B cell (primary cell): ENCODE data around the gene LRIG1. TPM values are rescaled to one million over a fixed set of nuclear protein-coding genes. Genes with fewer than 3 reads are reported as not detected.

Experiments used
- ATAC-seq: fragments of 200-7000 bp; cut with Tn5 transposase; one replicate; pipeline ENCODE4 v1.10.0; 2021; ENCODE audit warnings: low read depth, mild to moderate bottlenecking, moderate number of reproducible peaks, moderate library complexity
- CTCF ChIA-PET: fragments of 350-600 bp; sonication (Branson Sonifier 250); formaldehyde crosslinking; loops from one replicate; lab custom pipeline; 2021; ENCODE audit warnings: antibody characterized with exemption, inconsistent platforms; lab: Charles Lee
- POLR2A ChIA-PET: fragments of 350-600 bp; sonication (Branson Sonifier 250); formaldehyde crosslinking; loops from one replicate; lab custom pipeline; 2021; ENCODE audit warnings: antibody characterized with exemption; lab: Charles Lee
- DNase-seq: peaks from one replicate; pipeline ENCODE4 v3.0.0; 2013
- H2AFZ ChIP-seq: 2 replicates; pipeline ENCODE4 v1.6.1; 2012; ENCODE audit warnings: mild to moderate bottlenecking, low read depth, low read length; ENCODE audit not compliant: insufficient read depth, poor library complexity, severe bottlenecking
- H3K27ac ChIP-seq, 2 donors: 1 replicate in 1 of 2; 2 replicates in 1 of 2; pipeline ENCODE4 v1.5.1; 2012 to 2013; ENCODE audit warnings: low read length in 2 of 2, mild to moderate bottlenecking in 2 of 2, moderate library complexity in 1 of 2
- H3K27me3 ChIP-seq, 4 experiments: fragments of 200-600 bp in 1 of 4; sonication (generic) in 1 of 4; replicated peaks in 1 of 4; 1 replicate in 2 of 4; 2 replicates in 2 of 4; pipeline versions ENCODE4 v1.6.1 to v1.7.0; 2013 to 2016; ENCODE audit warnings: low read length in 3 of 4, mild to moderate bottlenecking in 2 of 4, mixed read lengths in 1 of 4, moderate library complexity in 1 of 4; ENCODE audit not compliant: insufficient read depth in 4 of 4, control insufficient read depth in 3 of 4; ENCODE audit errors: control extremely low read depth in 1 of 4
- H3K36me3 ChIP-seq, 2 experiments: replicated peaks in 1 of 2; 1 replicate in 1 of 2; 2 replicates in 1 of 2; pipeline versions ENCODE4 v1.6.1 to v1.7.1; 2013; ENCODE audit warnings: low read length in 1 of 2; ENCODE audit not compliant: insufficient read depth in 2 of 2, control insufficient read depth in 1 of 2; ENCODE audit errors: control extremely low read depth in 1 of 2, extremely low read depth in 1 of 2
- H3K4me1 ChIP-seq, 2 donors: fragments of 200-600 bp in 1 of 2; sonication (generic) in 1 of 2; 1 replicate in 1 of 2; 2 replicates in 1 of 2; pipeline versions ENCODE4 v1.5.1 to v1.6.1; 2013 to 2017; ENCODE audit warnings: low read length in 2 of 2; ENCODE audit not compliant: control insufficient read depth in 2 of 2, insufficient read depth in 2 of 2
- H3K4me2 ChIP-seq: replicated peaks from 2 replicates; pipeline ENCODE3; 2012; ENCODE audit warnings: mild to moderate bottlenecking, low read depth, low read length; ENCODE audit not compliant: poor library complexity, severe bottlenecking
- H3K4me3 ChIP-seq, 5 experiments: fragments of 200-600 bp in 1 of 5; sonication (generic) in 1 of 5; 1 replicate in 3 of 5; 2 replicates in 2 of 5; pipeline versions ENCODE4 v1.5.1 to v1.7.0; 2011 to 2016; ENCODE audit warnings: low read length in 4 of 5, mild to moderate bottlenecking in 4 of 5, low read depth in 2 of 5, control low read depth in 1 of 5, moderate library complexity in 1 of 5; ENCODE audit not compliant: insufficient read depth in 1 of 5; ENCODE audit errors: control extremely low read depth in 1 of 5, extremely low read depth in 1 of 5
- H3K79me2 ChIP-seq: fragments of 200-600 bp; sonication (generic); one replicate; pipeline ENCODE4 v1.6.0; 2016; ENCODE audit warnings: low read length; ENCODE audit not compliant: control insufficient read depth, insufficient read depth
- H3K9ac ChIP-seq: fragments of 200-600 bp; sonication (generic); 2 replicates; pipeline ENCODE4 v1.6.1; 2017; ENCODE audit warnings: mild to moderate bottlenecking, low read length, moderate library complexity
- H3K9me3 ChIP-seq, 3 donors: one replicate each; pipeline versions ENCODE4 v1.6.1 to v1.7.1; 2013; ENCODE audit warnings: low read length in 2 of 3; ENCODE audit not compliant: control insufficient read depth in 2 of 3, insufficient read depth in 1 of 3; ENCODE audit errors: control extremely low read depth in 1 of 3
- H4K20me1 ChIP-seq: 2 replicates; pipeline ENCODE4 v1.6.0; 2012; ENCODE audit warnings: mild to moderate bottlenecking, low read length; ENCODE audit not compliant: insufficient read depth, control insufficient read depth, poor library complexity, severe bottlenecking
- H3K27ac Mint-ChIP-seq: one replicate; pipeline ENCODE4 v1.8.0; 2021; ENCODE audit warnings: mixed read lengths
- H3K27me3 Mint-ChIP-seq: one replicate; pipeline ENCODE4 v1.8.0; 2021; ENCODE audit warnings: mixed read lengths
- H3K4me1 Mint-ChIP-seq: one replicate; pipeline ENCODE4 v1.8.0; 2021; ENCODE audit warnings: mixed read lengths
- H3K4me3 Mint-ChIP-seq: one replicate; pipeline ENCODE4 v1.8.0; 2021; ENCODE audit warnings: mixed read lengths
- H3K9me3 Mint-ChIP-seq: one replicate; pipeline ENCODE4 v1.8.0; 2022; ENCODE audit warnings: mixed read lengths; ENCODE audit not compliant: insufficient read depth
- EZH2 ChIP-seq: IDR thresholded peaks from 2 replicates; pipeline ENCODE4 v1.6.1; 2012; ENCODE audit warnings: borderline replicate concordance, low read depth, mild to moderate bottlenecking, moderate library complexity, low read length; ENCODE audit not compliant: insufficient read depth, poor library complexity, severe bottlenecking
- WGBS: methylation state at CpG from one replicate; pipeline ENCODE4 v1.1.5; 2013; ENCODE audit warnings: missing lambda C conversion rate; ENCODE audit not compliant: insufficient coverage; 5-methylcytosine and 5-hydroxymethylcytosine counted together
- intact Hi-C: fragments of 100-400 bp; cut with micrococcal nuclease; formaldehyde crosslinking; loops from one replicate; pipeline ENCODE4 v1.10.0; 2022
- polyA plus RNA-seq: library from polyadenylated mRNA; depleted of rRNA; stranded (reverse); fragments of >200 nt; gene quantifications from 2 replicates; pipeline ENCODE4 v1.2.3, GENCODE V29; 2012
- total RNA-seq, 2 donors: library from RNA; stranded (reverse); fragments of 120-200 nt in 1 of 2; gene quantifications; 1 replicate in 1 of 2; 2 replicates in 1 of 2; pipeline versions ENCODE4 v1.2.3 to v1.2.4, GENCODE V29; 2013 to 2022
- TF ChIP-seq, protein P1 (sequence below): fragments of 200-600 bp; IDR thresholded peaks from one replicate; pipeline ENCODE4 v1.8.0; 2022; ENCODE audit warnings: antibody characterized with exemption, mild to moderate bottlenecking

The LRIG1 gene
- total and polyA plus RNA-seq, 2 donors (not counting 1 experiment from before 2014, with no cell fraction given), result 9.2 to 12.4 TPM

GRCh38 chr3:66396888-66397287, 103.9 kb downstream of the LRIG1 start:
- peak overlapping the region; percentile 13 for H3K27ac Mint-ChIP-seq
- ChIA-PET CTCF (interaction anchor here (1.3 kb wide), 1 partner anchor 11 kb away, joined by 6 read pairs; no protein-coding TSS in a partner anchor), POLR2A (interaction anchor here (0.6 kb wide), 1 partner anchor 101 kb away, joined by 4 read pairs; no protein-coding TSS in a partner anchor)
- H3K4me3 Mint-ChIP-seq, result no peak overlapping the region
- Histone ChIP-seq H3K27me3 (no peaks in the 10 kb centered on the region), H3K79me2 (peaks cover 12% of the 10 kb centered on the region), H3K4me3 (no peak overlapping the region), H3K9ac (no peak overlapping the region), H4K20me1 (no peaks in the 10 kb centered on the region), H3K27ac (no peak overlapping the region), H3K4me2 (no peak overlapping the region), H3K9me3 (no peaks in the 10 kb centered on the region), H2AFZ (no peak overlapping the region), H3K36me3 (peaks cover 0 to 3% of the 10 kb centered on the region in 2 experiments), H3K4me1 (peaks cover 25 to 28% of the 10 kb centered on the region in 2 donors)
- H3K4me1 Mint-ChIP-seq, result peaks cover 31% of the 10 kb centered on the region
- H3K9me3 Mint-ChIP-seq, result no peaks in the 10 kb centered on the region
- intact Hi-C loops, result no loop called here
- TF ChIP-seq, protein P1, sequence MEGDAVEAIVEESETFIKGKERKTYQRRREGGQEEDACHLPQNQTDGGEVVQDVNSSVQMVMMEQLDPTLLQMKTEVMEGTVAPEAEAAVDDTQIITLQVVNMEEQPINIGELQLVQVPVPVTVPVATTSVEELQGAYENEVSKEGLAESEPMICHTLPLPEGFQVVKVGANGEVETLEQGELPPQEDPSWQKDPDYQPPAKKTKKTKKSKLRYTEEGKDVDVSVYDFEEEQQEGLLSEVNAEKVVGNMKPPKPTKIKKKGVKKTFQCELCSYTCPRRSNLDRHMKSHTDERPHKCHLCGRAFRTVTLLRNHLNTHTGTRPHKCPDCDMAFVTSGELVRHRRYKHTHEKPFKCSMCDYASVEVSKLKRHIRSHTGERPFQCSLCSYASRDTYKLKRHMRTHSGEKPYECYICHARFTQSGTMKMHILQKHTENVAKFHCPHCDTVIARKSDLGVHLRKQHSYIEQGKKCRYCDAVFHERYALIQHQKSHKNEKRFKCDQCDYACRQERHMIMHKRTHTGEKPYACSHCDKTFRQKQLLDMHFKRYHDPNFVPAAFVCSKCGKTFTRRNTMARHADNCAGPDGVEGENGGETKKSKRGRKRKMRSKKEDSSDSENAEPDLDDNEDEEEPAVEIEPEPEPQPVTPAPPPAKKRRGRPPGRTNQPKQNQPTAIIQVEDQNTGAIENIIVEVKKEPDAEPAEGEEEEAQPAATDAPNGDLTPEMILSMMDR, result no peak
- no peak for TF ChIP-seq EZH2
- ATAC-seq, result no peak
- H3K27me3 Mint-ChIP-seq, result no peaks in the 10 kb centered on the region
- DNase-seq, result no peak
- WGBS, result 100% methylated on average over 7 of the region's 9 CpGs

- ChIA-PET POLR2A (no interaction called here), CTCF (interaction anchor here (1.3 kb wide), 1 partner anchor 12 kb away, joined by 6 read pairs; no protein-coding TSS in a partner anchor)
- H4K20me1 ChIP-seq, result no peaks in the 10 kb centered on the region
- no peaks in the 10 kb centered on the region for H3K27me3 ChIP-seq
- H3K4me3 Mint-ChIP-seq, result no peak overlapping the region
- no peak overlapping the region for H2AFZ ChIP-seq
- 91% methylated on average over 11 of the region's 13 CpGs for WGBS
- peaks cover 18% of the 10 kb centered on the region for H3K79me2 ChIP-seq
- H3K4me1 Mint-ChIP-seq, result peaks cover 36% of the 10 kb centered on the region
- peaks cover 0 to 3% of the 10 kb centered on the region in 2 experiments for H3K36me3 ChIP-seq
- no peak overlapping the region for H3K9ac ChIP-seq
- no peak overlapping the region for H3K4me3 ChIP-seq
- ATAC-seq (no peak), DNase-seq (no peak)
- H3K27ac Mint-ChIP-seq, result no peak overlapping the region
- H3K4me1 ChIP-seq, result peaks cover 28% of the 10 kb centered on the region in 2 donors
- intact Hi-C loops, result no loop called here
- H3K27ac ChIP-seq, result no peak overlapping the region
- TF ChIP-seq, protein P1, result no peak
- no peak for TF ChIP-seq EZH2
- H3K27me3 Mint-ChIP-seq, result no peaks in the 10 kb centered on the region
- H3K9me3 ChIP-seq, result no peaks in the 10 kb centered on the region
- H3K9me3 Mint-ChIP-seq, result no peaks in the 10 kb centered on the region
- no peak overlapping the region for H3K4me2 ChIP-seq
Observed at GRCh38 chr3:66396161-66396760, 104.6 kb downstream of the LRIG1 start.
